ENCODE measurements around the gene QSOX1. TPM values are rescaled to one million over a fixed set of nuclear protein-coding genes. Genes with fewer than 3 reads are reported as not detected.

Gene QSOX1
- total RNA-seq, 1 experiment from 2014 or later = 226 TPM

DNA sequence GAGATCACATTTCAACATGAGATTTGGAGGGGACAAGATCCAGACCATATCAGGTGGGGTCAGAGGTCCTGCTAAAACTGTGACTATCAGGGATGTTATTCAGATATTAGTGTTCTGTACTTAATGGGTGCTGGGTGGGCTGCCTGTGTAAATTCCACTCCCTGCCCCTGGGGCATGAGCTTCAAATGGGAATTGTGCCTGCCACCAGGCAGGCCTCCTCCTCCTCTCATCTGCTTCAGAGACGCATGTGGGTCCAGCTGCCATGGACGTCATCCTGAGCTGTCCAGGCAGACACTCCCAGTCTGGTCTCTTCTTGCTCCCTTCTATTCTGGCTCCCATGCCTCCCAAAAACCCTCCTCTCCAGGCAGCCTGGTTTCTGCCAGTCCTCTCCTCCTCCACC, 10.4 kb downstream of the QSOX1 start:
- Histone ChIP-seq H3K79me2 (ENCODE audit: low read depth) (peaks cover 75% of the 10 kb centered on the region), H3K4me1 (replicated peaks; ENCODE audit: insufficient read depth) (peaks cover 61% of the 10 kb centered on the region), H2AFZ (no peak overlapping the region), H3K27me3 (ENCODE audit: insufficient read depth, low read depth) (no peaks in the 10 kb centered on the region), H3K4me2 (no peak overlapping the region), H3K27ac (no peak overlapping the region), H3K9me2 (ENCODE audit: insufficient read depth) (no peaks in the 10 kb centered on the region), H4K20me1 (ENCODE audit: insufficient read depth) (0 out of 2 replicates have a peak, but pooled peaks cover 7% of the 10 kb centered on the region), H3F3A (ENCODE audit: insufficient read depth, low read depth) (peaks cover 44% of the 10 kb centered on the region), H3K9me3 (ENCODE audit: insufficient read depth, low read depth) (no peaks in the 10 kb centered on the region), H3K4me3 (no peak overlapping the region), H3K36me3 (ENCODE audit: low read depth) (peaks cover 24% of the 10 kb centered on the region; the same call in 1 of the 2 replicates)
- BruUV-seq (replicated peaks) = no TSS peak
- DNase-seq = no peak
- POLR2A ChIA-PET (ENCODE audit: unreplicated experiment) = interaction anchor here (0.6 kb wide), 2 partner anchors 74 to 458 kb away, joined by 4 to 8 read pairs; no protein-coding TSS in a partner anchor
- TF ChIP-seq, protein P1, sequence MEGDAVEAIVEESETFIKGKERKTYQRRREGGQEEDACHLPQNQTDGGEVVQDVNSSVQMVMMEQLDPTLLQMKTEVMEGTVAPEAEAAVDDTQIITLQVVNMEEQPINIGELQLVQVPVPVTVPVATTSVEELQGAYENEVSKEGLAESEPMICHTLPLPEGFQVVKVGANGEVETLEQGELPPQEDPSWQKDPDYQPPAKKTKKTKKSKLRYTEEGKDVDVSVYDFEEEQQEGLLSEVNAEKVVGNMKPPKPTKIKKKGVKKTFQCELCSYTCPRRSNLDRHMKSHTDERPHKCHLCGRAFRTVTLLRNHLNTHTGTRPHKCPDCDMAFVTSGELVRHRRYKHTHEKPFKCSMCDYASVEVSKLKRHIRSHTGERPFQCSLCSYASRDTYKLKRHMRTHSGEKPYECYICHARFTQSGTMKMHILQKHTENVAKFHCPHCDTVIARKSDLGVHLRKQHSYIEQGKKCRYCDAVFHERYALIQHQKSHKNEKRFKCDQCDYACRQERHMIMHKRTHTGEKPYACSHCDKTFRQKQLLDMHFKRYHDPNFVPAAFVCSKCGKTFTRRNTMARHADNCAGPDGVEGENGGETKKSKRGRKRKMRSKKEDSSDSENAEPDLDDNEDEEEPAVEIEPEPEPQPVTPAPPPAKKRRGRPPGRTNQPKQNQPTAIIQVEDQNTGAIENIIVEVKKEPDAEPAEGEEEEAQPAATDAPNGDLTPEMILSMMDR (conservative IDR thresholded peaks at IDR 0.05) = no peak
- no peak for TF ChIP-seq EZH2 (IDR thresholded peaks at IDR 0.05; ENCODE audit: low read depth)
- CTCF ChIA-PET = no interaction called here
- intact Hi-C loops (cut with micrococcal nuclease; ENCODE audit: unreplicated experiment) = no loop called here

DNA sequence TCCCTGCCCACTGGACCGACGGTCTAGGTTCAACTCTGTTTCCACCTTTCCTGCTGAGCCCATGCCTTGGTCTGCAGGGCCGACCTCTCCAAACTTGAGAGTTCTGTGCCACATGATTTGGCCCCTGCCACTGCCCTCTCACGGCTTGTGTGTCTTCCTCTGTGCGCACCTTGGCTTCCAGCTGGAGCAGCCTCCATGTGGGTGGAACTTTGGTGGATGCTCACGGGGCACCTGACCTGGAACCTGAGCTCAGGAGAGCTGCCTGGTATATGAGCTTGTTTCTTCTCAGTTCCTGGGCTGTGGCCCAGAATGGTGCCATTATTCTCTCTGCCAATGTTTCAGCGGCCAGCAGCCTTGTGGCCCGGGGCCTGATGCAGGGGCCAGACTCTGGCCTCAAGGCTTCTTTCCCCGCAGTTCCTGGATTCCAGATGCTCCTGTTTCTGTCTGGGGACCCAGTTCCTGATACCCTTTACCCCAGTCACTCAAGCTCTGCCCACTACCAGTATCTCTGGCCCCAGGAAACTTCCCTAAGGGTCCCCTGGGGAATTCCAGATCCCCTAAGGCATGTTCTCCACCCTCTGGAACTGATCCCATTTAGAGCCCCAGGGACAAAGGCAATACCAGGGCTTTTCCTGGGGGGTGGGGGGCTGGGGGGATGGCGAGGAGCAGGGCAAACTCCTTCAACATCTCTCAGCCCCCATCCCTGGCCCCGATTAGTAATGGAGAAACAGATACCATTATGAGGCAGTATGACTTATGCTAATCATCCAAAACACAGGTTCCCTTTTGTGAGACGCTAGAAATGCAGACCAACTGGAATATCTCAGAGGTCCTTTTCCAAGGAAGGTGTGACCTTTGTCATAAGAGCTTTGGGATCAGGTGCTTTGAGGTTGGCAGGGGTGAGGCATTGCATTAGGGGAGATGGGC, 11.1 kb downstream of the QSOX1 start:
- Histone ChIP-seq H3K9me2 (ENCODE audit: insufficient read depth) (no peaks in the 10 kb centered on the region), H3K4me1 (replicated peaks; ENCODE audit: insufficient read depth) (peaks cover 68% of the 10 kb centered on the region), H3K79me2 (ENCODE audit: low read depth) (peaks cover 69% of the 10 kb centered on the region), H3K27me3 (ENCODE audit: insufficient read depth, low read depth) (no peaks in the 10 kb centered on the region), H3K36me3 (ENCODE audit: low read depth) (peaks cover 18% of the 10 kb centered on the region; the same call in 1 of the 2 replicates), H4K20me1 (ENCODE audit: insufficient read depth) (0 out of 2 replicates have a peak, but pooled peaks cover 7% of the 10 kb centered on the region), H2AFZ (no peak overlapping the region), H3F3A (ENCODE audit: insufficient read depth, low read depth) (peaks cover 51% of the 10 kb centered on the region), H3K9me3 (ENCODE audit: insufficient read depth, low read depth) (no peaks in the 10 kb centered on the region), H3K4me3 (no peak overlapping the region), H3K4me2 (no peak overlapping the region), H3K27ac (no peak overlapping the region; the same call in 1 of the 2 replicates)
- no TSS peak for BruUV-seq (replicated peaks)
- ChIA-PET POLR2A (ENCODE audit: unreplicated experiment) (interaction anchor here (0.6 kb wide), 1 partner anchor 74 kb away, joined by 8 read pairs; no protein-coding TSS in a partner anchor), CTCF (no interaction called here)
- DNase-seq = no peak
- intact Hi-C loops (cut with micrococcal nuclease; ENCODE audit: unreplicated experiment) = no loop called here
- TF ChIP-seq EZH2 (IDR thresholded peaks at IDR 0.05; ENCODE audit: low read depth) = no peak
- TF ChIP-seq, protein P1 (conservative IDR thresholded peaks at IDR 0.05) = no peak

DNA sequence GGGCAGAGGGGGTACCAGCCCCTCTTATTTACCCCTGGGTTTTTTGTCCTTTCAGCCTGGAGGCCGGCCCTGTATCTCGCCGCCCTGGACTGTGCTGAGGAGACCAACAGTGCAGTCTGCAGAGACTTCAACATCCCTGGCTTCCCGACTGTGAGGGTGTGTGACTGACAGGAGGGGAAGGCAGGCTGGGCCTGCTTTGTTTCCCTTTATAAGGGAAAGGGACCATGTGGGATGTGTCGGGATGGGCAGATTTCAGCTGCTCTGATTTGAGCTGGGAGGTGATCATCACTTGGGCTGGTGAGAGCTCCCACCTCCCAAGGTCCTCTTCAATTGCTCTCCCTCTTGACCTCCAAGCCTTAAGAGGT, 11.7 kb downstream of the QSOX1 start:
- intact Hi-C loops (cut with micrococcal nuclease; ENCODE audit: unreplicated experiment) = no loop called here
- H4K20me1 ChIP-seq (ENCODE audit: insufficient read depth) = 0 out of 2 replicates have a peak, but pooled peaks cover 7% of the 10 kb centered on the region

More for the DNA sequence above, 11.7 kb downstream of the QSOX1 start:
- H3K27me3 ChIP-seq (ENCODE audit: insufficient read depth, low read depth) = no peaks in the 10 kb centered on the region
- H3K36me3 ChIP-seq (ENCODE audit: low read depth) = peaks cover 18% of the 10 kb centered on the region; the same call in 1 of the 2 replicates
- H3K4me3 ChIP-seq = no peak overlapping the region
- H3F3A ChIP-seq (ENCODE audit: insufficient read depth, low read depth) = peaks cover 55% of the 10 kb centered on the region
- H3K4me1 ChIP-seq (replicated peaks; ENCODE audit: insufficient read depth) = peaks cover 75% of the 10 kb centered on the region
- H3K9me2 ChIP-seq (ENCODE audit: insufficient read depth) = no peaks in the 10 kb centered on the region
- ChIA-PET POLR2A (ENCODE audit: unreplicated experiment) (no interaction called here), CTCF (interaction anchor here (0.7 to 0.8 kb wide), 2 partner anchors 341 to 351 kb away, joined by 3 to 5 read pairs; no protein-coding TSS in a partner anchor)
- no peaks in the 10 kb centered on the region for H3K9me3 ChIP-seq (ENCODE audit: insufficient read depth, low read depth)
- peaks cover 69% of the 10 kb centered on the region for H3K79me2 ChIP-seq (ENCODE audit: low read depth)
- H2AFZ ChIP-seq = no peak overlapping the region
- no TSS peak for BruUV-seq (replicated peaks)
- DNase-seq = no peak
- H3K27ac ChIP-seq = peak overlapping the region; percentile 73
- peak overlapping the region; percentile 43 for H3K4me2 ChIP-seq
- TF ChIP-seq EZH2 (IDR thresholded peaks at IDR 0.05; ENCODE audit: low read depth) = no peak
- TF ChIP-seq, protein P1 (conservative IDR thresholded peaks at IDR 0.05) = no peak
